Tibial nerve (tissue), 4 donors: ENCODE data around the gene CLCA1.

Experiments
- EP300 ChIP-seq, 2 donors: sonication (generic); formaldehyde crosslinking; IDR thresholded peaks; one replicate each; pipeline ENCODE4 v1.6.1; 2017; ENCODE audit warnings: antibody characterized with exemption in 2 of 2, mild to moderate bottlenecking in 1 of 2
- POLR2A ChIP-seq, 2 donors: fragments of 450-650 bp; IDR thresholded peaks; one replicate each; pipeline ENCODE4 v1.6.1; 2017; ENCODE audit warnings: antibody characterized with exemption in 2 of 2, mild to moderate bottlenecking in 2 of 2, moderate library complexity in 2 of 2
- TF ChIP-seq, protein P1 (sequence below), 5 experiments: fragments of 200-600 bp in 3 of 5; fragments of 450-650 bp in 2 of 5; sonication (generic) in 3 of 5; IDR thresholded peaks; one replicate each; pipeline ENCODE4 v1.5.1; 2016 to 2019; ENCODE audit warnings: antibody characterized with exemption in 5 of 5, mild to moderate bottlenecking in 3 of 5, moderate library complexity in 2 of 5

DNA sequence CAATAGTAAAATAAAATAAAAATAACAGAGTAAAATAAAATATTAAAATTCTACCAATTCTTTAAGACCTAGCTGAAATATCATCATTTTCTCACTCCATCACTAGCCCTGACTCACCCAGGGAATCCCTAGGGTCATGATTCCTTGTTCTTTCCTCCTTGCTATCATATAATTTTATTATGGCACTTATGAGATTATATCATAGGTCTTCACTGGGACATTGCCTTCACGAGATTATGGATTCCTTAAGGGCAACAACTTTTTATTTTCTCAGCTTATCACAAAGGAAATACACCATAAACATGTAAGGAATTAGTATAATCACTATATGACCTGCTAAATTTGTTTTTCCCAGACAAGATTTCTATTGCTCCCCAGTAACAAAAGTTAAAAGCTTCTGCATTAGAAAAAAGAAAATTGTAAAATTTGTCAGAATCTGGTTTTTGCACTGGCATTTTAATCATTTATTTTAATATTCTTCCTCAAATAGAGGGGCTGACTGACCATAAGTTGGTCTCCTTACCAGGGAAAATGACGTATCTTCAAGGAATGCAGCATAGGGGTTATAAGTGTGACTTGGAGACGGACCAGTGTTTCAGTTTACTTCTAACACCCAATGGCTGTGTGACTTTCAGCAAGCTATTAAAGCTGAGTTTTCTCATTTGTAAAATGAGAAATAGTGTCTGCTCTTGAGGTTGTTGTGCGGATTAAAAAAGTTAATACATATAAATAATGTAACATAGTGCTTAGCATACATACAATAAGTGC is 69.4 kb downstream of the CLCA1 start:
- TF ChIP-seq, protein P1, sequence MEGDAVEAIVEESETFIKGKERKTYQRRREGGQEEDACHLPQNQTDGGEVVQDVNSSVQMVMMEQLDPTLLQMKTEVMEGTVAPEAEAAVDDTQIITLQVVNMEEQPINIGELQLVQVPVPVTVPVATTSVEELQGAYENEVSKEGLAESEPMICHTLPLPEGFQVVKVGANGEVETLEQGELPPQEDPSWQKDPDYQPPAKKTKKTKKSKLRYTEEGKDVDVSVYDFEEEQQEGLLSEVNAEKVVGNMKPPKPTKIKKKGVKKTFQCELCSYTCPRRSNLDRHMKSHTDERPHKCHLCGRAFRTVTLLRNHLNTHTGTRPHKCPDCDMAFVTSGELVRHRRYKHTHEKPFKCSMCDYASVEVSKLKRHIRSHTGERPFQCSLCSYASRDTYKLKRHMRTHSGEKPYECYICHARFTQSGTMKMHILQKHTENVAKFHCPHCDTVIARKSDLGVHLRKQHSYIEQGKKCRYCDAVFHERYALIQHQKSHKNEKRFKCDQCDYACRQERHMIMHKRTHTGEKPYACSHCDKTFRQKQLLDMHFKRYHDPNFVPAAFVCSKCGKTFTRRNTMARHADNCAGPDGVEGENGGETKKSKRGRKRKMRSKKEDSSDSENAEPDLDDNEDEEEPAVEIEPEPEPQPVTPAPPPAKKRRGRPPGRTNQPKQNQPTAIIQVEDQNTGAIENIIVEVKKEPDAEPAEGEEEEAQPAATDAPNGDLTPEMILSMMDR (IDR thresholded peaks at IDR 0.05) = no peak
- no peak for TF ChIP-seq EP300 (IDR thresholded peaks at IDR 0.05)
- no peak for TF ChIP-seq POLR2A (IDR thresholded peaks at IDR 0.05)
